Keratinocyte (primary cell): ENCODE measurements around the gene P4HTM.

ENCODE experiments used
- CTCF ChIP-seq, 3 experiments: IDR thresholded peaks in 1 of 3; conservative IDR thresholded peaks in 1 of 3; optimal IDR thresholded peaks in 1 of 3; 2 replicates in 2 of 3; 3 replicates in 1 of 3; pipeline versions ENCODE3 to v1.5.1; 2011; ENCODE audit warnings: low read length in 3 of 3, mild to moderate bottlenecking in 3 of 3, moderate library complexity in 2 of 3, control low read depth in 1 of 3, inconsistent platforms in 1 of 3; ENCODE audit not compliant: insufficient read depth in 2 of 3; ENCODE audit errors: extremely low read depth in 1 of 3
- EZH2 ChIP-seq: IDR thresholded peaks from one replicate; pipeline ENCODE4 v1.6.1; 2012; ENCODE audit warnings: inconsistent platforms, mild to moderate bottlenecking, low read length, moderate library complexity

- no peak for TF ChIP-seq CTCF (optimal IDR thresholded peaks at IDR 0.05 in 1 of 3, IDR thresholded peaks at IDR 0.05 in 1 of 3, conservative IDR thresholded peaks at IDR 0.05 in 1 of 3; ENCODE audit: extremely low read depth in 1 of 3, insufficient read depth in 2 of 3, low read length in 3 of 3)
- TF ChIP-seq EZH2 = no peak
Measured at GRCh38 chr3:48997714-48998637, 7.9 kb downstream of the P4HTM start.
